K562 (cell line): ENCODE data around the gene CACNA1C. TPM values are rescaled to one million over a fixed set of nuclear protein-coding genes. Genes with fewer than 3 reads are reported as not detected.

Experiments
- ATAC-seq: fragments of 200-7000 bp; cut with Tn5 transposase; 3 replicates; pipeline ENCODE4 v1.9.1; 2020; ENCODE audit warnings: moderate library complexity
- BruUV-seq: library from RNA; stranded (reverse); fragments of 400-500 nt; replicated peaks from 2 replicates; lab custom pipeline; 2021; lab: Mats Ljungman, UMichigan
- CTCF ChIA-PET: fragments of 300-600 bp; formaldehyde crosslinking; extraction: SDS; loops from one replicate; lab custom pipeline; 2021; ENCODE audit warnings: low intra/inter-chr PET ratio; lab: Yijun Ruan, JAX
- POLR2A ChIA-PET: fragments of 300-600, 350-650 bp; sonication (Branson Sonifier 250); formaldehyde crosslinking; extraction: SDS; loops from one replicate; lab custom pipeline; 2021; ENCODE audit warnings: antibody characterized with exemption, inconsistent platforms; lab: Yijun Ruan, JAX
- DNase-seq, 4 experiments: peaks; one replicate each; pipeline versions ENCODE4 v3.0.0 to v3.0.0-alpha.2; 2011 to 2018; ENCODE audit warnings: low spot score in 3 of 4, mixed read lengths in 3 of 4; ENCODE audit errors: extremely low read depth in 1 of 4
- FAIRE-seq: peaks from 2 replicates; lab custom pipeline; 2011; peaks lifted over from hg19 to GRCh38; lab: Jason Lieb, UNC
- H2AFZ ChIP-seq: 2 replicates; pipeline ENCODE4 v1.6.0; 2011; ENCODE audit warnings: low read depth, low read length, control low read depth, inconsistent platforms
- H3K27ac ChIP-seq: fragments of 200-600 bp; 3 replicates; pipeline ENCODE4 v1.8.0; 2011; ENCODE audit warnings: low read depth, mild to moderate bottlenecking, control low read depth, inconsistent platforms, low read length, moderate library complexity, mixed read lengths; ENCODE audit errors: extremely low read depth
- H3K27me3 ChIP-seq, 2 experiments: fragments of 300-600 bp in 1 of 2; 2 replicates in 1 of 2; 3 replicates in 1 of 2; pipeline versions ENCODE4 v1.6.0 to v1.8.0; 2011; ENCODE audit warnings: inconsistent platforms in 2 of 2, low read length in 2 of 2, mild to moderate bottlenecking in 1 of 2, mixed read lengths in 1 of 2, moderate library complexity in 1 of 2; ENCODE audit not compliant: control insufficient read depth in 2 of 2, insufficient read depth in 2 of 2
- H3K36me3 ChIP-seq: fragments of 300-600 bp; 3 replicates; pipeline ENCODE4 v1.8.0; 2011; ENCODE audit warnings: mild to moderate bottlenecking, low read length, inconsistent platforms; ENCODE audit not compliant: control insufficient read depth, insufficient read depth
- H3K4me1 ChIP-seq, 2 experiments: fragments of 200-600 bp in 1 of 2; replicated peaks in 1 of 2; 2 replicates in 1 of 2; 3 replicates in 1 of 2; pipeline versions ENCODE4 v1.5.1 to v1.8.0; 2011; ENCODE audit warnings: inconsistent platforms in 2 of 2, low read length in 2 of 2, mild to moderate bottlenecking in 1 of 2, mixed read lengths in 1 of 2, moderate library complexity in 1 of 2; ENCODE audit not compliant: control insufficient read depth in 2 of 2, insufficient read depth in 2 of 2
- H3K4me2 ChIP-seq: 2 replicates; pipeline ENCODE4 v1.6.1; 2011; ENCODE audit warnings: low read length, control low read depth, inconsistent platforms, mixed read lengths; ENCODE audit not compliant: insufficient read depth
- H3K4me3 ChIP-seq: fragments of 200-600 bp; sonication (generic), shearing (Covaris generic); 2 replicates; pipeline ENCODE4 v1.5.1; 2016; ENCODE audit warnings: control low read depth, inconsistent platforms
- H3K79me2 ChIP-seq: fragments of 200-600 bp; 3 replicates; pipeline ENCODE4 v1.8.0; 2011; ENCODE audit warnings: low read length, inconsistent platforms; ENCODE audit not compliant: control insufficient read depth, insufficient read depth
- H3K9ac ChIP-seq, 2 experiments: 2 replicates each; pipeline versions ENCODE4 v1.6.0 to v1.6.1; 2011; ENCODE audit warnings: low read depth in 2 of 2, low read length in 2 of 2, control low read depth in 1 of 2, inconsistent platforms in 1 of 2, mild to moderate bottlenecking in 1 of 2, mixed read lengths in 1 of 2; ENCODE audit not compliant: insufficient read depth in 1 of 2
- H3K9me1 ChIP-seq: one replicate; pipeline ENCODE4 v1.6.0; 2011; ENCODE audit warnings: inconsistent platforms, mild to moderate bottlenecking, low read length, moderate library complexity; ENCODE audit not compliant: control insufficient read depth, insufficient read depth
- H3K9me3 ChIP-seq: replicated peaks from 2 replicates; pipeline ENCODE4 v1.5.1; 2011; ENCODE audit warnings: low read depth, low read length, inconsistent platforms; ENCODE audit not compliant: control insufficient read depth, insufficient read depth
- H4K20me1 ChIP-seq: replicated peaks from 2 replicates; pipeline ENCODE4 v1.6.1; 2011; ENCODE audit warnings: low read length, inconsistent platforms, mixed read lengths; ENCODE audit not compliant: control insufficient read depth, insufficient read depth
- CEBPB ChIP-seq: fragments of 450-650 bp; IDR thresholded peaks from 2 replicates; pipeline ENCODE4 v1.6.1; 2016; ENCODE audit warnings: missing genetic modification characterization, missing compliant biosample characterization
- TEAD4 ChIP-seq, 2 experiments: sonication (generic) in 1 of 2; formaldehyde crosslinking in 1 of 2; IDR thresholded peaks; 2 replicates each; pipeline versions ENCODE4 v1.6.1 to v1.8.0; 2012 to 2022; ENCODE audit warnings: borderline replicate concordance in 1 of 2, inconsistent platforms in 1 of 2, low read length in 1 of 2, mild to moderate bottlenecking in 1 of 2, missing genetic modification reagents in 1 of 2
- ZC3H4 ChIP-seq: sonication (generic); formaldehyde crosslinking; IDR thresholded peaks from 2 replicates; pipeline ENCODE4 v1.9.0; 2021; ENCODE audit warnings: missing genetic modification reagents, borderline replicate concordance
- ZNF274 ChIP-seq: IDR thresholded peaks from 2 replicates; pipeline ENCODE4 v1.6.1; 2011; ENCODE audit warnings: low read depth, mild to moderate bottlenecking, low read length, moderate library complexity, borderline replicate concordance
- ZNF407 ChIP-seq: fragments of 450-650 bp; IDR thresholded peaks from 2 replicates; pipeline ENCODE4 v1.6.1; 2016; ENCODE audit warnings: low read depth
- ZNF609 ChIP-seq: sonication (generic); formaldehyde crosslinking; IDR thresholded peaks from 2 replicates; pipeline ENCODE4 v1.8.1; 2023; ENCODE audit warnings: missing genetic modification reagents, mild to moderate bottlenecking, borderline replicate concordance
- ZZZ3 ChIP-seq: fragments of 450-650 bp; IDR thresholded peaks from 2 replicates; pipeline ENCODE4 v1.6.1; 2016; ENCODE audit warnings: antibody characterized with exemption, mild to moderate bottlenecking, moderate library complexity
- WGBS: fragments of 100-300 bp; shearing (Covaris generic); methylation state at CpG from one replicate; pipeline ENCODE4 v1.1.6; 2016; ENCODE audit warnings: low coverage, mixed read lengths; ENCODE audit not compliant: insufficient coverage; ENCODE audit errors: missing lambda C conversion rate; 5-methylcytosine and 5-hydroxymethylcytosine counted together
- in situ Hi-C: fragments of 300-500 bp; cut with MboI; formaldehyde crosslinking; loops from 4 replicates; pipeline ENCODE4 v1.15.0; 2018; ENCODE audit warnings: inconsistent platforms, mixed read lengths
- intact Hi-C: fragments of 100-400 bp; cut with micrococcal nuclease; formaldehyde crosslinking; loops from 2 replicates; pipeline ENCODE4 v1.14.2; 2022
- polyA plus RNA-seq, 8 experiments: library from polyadenylated mRNA; depleted of rRNA in 4 of 8; stranded (reverse) in 5 of 8; unstranded in 3 of 8; fragments of >200 nt; fragmentation: Nextera tagmentation in 2 of 8; fragmentation: Illumina TruSeq in 1 of 8; extraction: Ambion mirVana in 2 of 8; extraction: Trizol in 1 of 8; gene quantifications; 2 replicates each; pipeline versions ENCODE4 v1.2.1 to v1.2.3, GENCODE V29; 2011 to 2014; ENCODE audit warnings: inconsistent platforms in 1 of 8, missing spikeins in 1 of 8
- total RNA-seq, 7 experiments: library from RNA; depleted of rRNA in 6 of 7; stranded (reverse); fragments of >200 nt in 6 of 7; fragmentation: Illumina TruSeq in 2 of 7; extraction: Trizol in 2 of 7; gene quantifications; 2 replicates each; pipeline versions ENCODE4 v1.2.1 to v1.2.3, GENCODE V29; 2011 to 2021; ENCODE audit warnings: low replicate concordance in 1 of 7

CACNA1C gene
- total and polyA plus RNA-seq, 9 of the 15 experiments (the other 6 are each of a cell fraction or from before 2014, with no cell fraction given) = not detected

GRCh38 chr12:2697057-2697800 is 644.4 kb downstream of the CACNA1C start:
- Histone ChIP-seq H3K9me3 (no peaks in the 10 kb centered on the region), H4K20me1 (no peaks in the 10 kb centered on the region), H3K4me3 (no peak overlapping the region), H3K27ac (no peak overlapping the region), H3K9me1 (no peaks in the 10 kb centered on the region), H3K9ac (no peak overlapping the region), H3K27me3 (peaks cover 2 to 9% of the 10 kb centered on the region in 2 experiments; a peak in 3 of 5 replicates), H3K4me1 (no peaks in the 10 kb centered on the region; a peak in 1 of 5 replicates), H2AFZ (no peak overlapping the region), H3K79me2 (no peaks in the 10 kb centered on the region), H3K36me3 (no peaks in the 10 kb centered on the region), H3K4me2 (no peak overlapping the region)
- intact Hi-C loops (no loop called here), in situ Hi-C loops (no loop called here)
- 0% methylated on average over 9 of the region's 10 CpGs for WGBS
- DNase-seq (no peak), ATAC-seq (no peak), FAIRE-seq (no peak)
- CTCF ChIA-PET = no interaction called here
- POLR2A ChIA-PET = interaction anchor here (0.6 kb wide), 1 partner anchor 22 kb away, joined by 3 read pairs; no protein-coding TSS in a partner anchor
- BruUV-seq = no TSS peak
- TF ChIP-seq ZZZ3 (no peak), TEAD4 (IDR thresholded peaks at IDR 0.05; ENCODE audit: low read length) (no peak), TEAD4 (CRISPR knock-in tag; IDR thresholded peaks at IDR 0.05; ENCODE audit: borderline replicate concordance) (no peak), ZC3H4 (CRISPR knock-in tag) (no peak), CEBPB (no peak), ZNF609 (CRISPR knock-in tag) (no peak), ZNF407 (no peak), ZNF274 (no peak)
